ENCODE measurements around the gene KRT79. TPM values are rescaled to one million over a fixed set of nuclear protein-coding genes. Genes with fewer than 3 reads are reported as not detected.

Gene KRT79
- total and polyA plus RNA-seq, 4 donors: not detected

DNA sequence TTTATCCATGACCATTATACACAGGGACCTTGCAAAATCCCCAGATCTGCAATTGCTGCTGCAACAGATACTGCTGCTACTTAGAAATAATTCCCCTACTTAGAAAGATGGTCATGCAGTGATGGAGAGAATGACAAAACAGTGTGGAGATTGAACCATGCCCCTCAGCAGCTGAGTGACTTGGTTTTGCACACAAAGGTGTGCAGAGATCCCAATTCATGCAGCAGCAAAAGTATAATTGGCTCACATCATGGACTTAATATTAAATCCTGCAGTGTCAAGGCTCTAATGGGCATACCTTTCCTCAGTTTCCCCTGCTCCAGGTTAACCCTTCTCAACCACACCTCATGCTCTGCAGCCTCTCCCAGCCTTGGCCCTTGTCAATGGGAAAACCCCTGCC is 17.7 kb upstream of the KRT79 start (continued):
- TF ChIP-seq, protein P1, sequence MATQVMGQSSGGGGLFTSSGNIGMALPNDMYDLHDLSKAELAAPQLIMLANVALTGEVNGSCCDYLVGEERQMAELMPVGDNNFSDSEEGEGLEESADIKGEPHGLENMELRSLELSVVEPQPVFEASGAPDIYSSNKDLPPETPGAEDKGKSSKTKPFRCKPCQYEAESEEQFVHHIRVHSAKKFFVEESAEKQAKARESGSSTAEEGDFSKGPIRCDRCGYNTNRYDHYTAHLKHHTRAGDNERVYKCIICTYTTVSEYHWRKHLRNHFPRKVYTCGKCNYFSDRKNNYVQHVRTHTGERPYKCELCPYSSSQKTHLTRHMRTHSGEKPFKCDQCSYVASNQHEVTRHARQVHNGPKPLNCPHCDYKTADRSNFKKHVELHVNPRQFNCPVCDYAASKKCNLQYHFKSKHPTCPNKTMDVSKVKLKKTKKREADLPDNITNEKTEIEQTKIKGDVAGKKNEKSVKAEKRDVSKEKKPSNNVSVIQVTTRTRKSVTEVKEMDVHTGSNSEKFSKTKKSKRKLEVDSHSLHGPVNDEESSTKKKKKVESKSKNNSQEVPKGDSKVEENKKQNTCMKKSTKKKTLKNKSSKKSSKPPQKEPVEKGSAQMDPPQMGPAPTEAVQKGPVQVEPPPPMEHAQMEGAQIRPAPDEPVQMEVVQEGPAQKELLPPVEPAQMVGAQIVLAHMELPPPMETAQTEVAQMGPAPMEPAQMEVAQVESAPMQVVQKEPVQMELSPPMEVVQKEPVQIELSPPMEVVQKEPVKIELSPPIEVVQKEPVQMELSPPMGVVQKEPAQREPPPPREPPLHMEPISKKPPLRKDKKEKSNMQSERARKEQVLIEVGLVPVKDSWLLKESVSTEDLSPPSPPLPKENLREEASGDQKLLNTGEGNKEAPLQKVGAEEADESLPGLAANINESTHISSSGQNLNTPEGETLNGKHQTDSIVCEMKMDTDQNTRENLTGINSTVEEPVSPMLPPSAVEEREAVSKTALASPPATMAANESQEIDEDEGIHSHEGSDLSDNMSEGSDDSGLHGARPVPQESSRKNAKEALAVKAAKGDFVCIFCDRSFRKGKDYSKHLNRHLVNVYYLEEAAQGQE (IDR thresholded peaks at IDR 0.05): no peak
- TF ChIP-seq FOXA1 (IDR thresholded peaks at IDR 0.05) (no peak), HNF4A (conservative IDR thresholded peaks at IDR 0.05) (no peak)
- TF ChIP-seq, protein P2, sequence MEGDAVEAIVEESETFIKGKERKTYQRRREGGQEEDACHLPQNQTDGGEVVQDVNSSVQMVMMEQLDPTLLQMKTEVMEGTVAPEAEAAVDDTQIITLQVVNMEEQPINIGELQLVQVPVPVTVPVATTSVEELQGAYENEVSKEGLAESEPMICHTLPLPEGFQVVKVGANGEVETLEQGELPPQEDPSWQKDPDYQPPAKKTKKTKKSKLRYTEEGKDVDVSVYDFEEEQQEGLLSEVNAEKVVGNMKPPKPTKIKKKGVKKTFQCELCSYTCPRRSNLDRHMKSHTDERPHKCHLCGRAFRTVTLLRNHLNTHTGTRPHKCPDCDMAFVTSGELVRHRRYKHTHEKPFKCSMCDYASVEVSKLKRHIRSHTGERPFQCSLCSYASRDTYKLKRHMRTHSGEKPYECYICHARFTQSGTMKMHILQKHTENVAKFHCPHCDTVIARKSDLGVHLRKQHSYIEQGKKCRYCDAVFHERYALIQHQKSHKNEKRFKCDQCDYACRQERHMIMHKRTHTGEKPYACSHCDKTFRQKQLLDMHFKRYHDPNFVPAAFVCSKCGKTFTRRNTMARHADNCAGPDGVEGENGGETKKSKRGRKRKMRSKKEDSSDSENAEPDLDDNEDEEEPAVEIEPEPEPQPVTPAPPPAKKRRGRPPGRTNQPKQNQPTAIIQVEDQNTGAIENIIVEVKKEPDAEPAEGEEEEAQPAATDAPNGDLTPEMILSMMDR (IDR thresholded peaks at IDR 0.05; ENCODE audit: low read depth, low read length, missing input control): no peak

DNA sequence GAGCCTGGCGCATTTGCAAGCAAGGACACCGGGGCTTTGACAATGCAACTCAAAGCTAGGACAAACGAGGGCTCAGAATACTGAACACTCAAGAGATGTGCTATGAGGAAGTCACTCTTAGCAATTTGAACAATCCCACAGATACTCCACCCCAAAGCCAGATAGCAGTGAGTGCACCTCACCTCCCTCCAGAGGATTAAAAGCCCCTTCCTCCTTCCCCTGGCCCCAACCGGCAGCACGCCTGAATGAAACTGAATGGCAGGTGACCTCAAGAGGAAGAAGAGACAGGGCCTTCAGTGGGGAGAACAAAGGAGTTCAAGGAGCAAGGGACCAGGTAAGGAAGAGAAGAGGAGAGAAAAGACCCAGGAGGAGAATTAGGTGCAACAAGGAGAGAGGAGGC is 16.6 kb upstream of the KRT79 start:
- no peak for DNase-seq (ENCODE audit: low spot score)
- H3K27ac ChIP-seq (ENCODE audit: low read depth in 1 of 2, low read length in 2 of 2): no peak overlapping the region
- TF ChIP-seq HNF4G (IDR thresholded peaks at IDR 0.05): no peak
- TF ChIP-seq RAD21 (IDR thresholded peaks at IDR 0.05): no peak
- H3K9ac ChIP-seq (ENCODE audit: low read depth in 1 of 2, low read length in 2 of 2): no peak overlapping the region
- H3K4me3 ChIP-seq (ENCODE audit: low read depth in 1 of 3, low read length in 3 of 3): no peak overlapping the region
- WGBS: 81% methylated on average over 5 of the region's 5 CpGs
- no peaks in the 10 kb centered on the region for H3K4me1 ChIP-seq (ENCODE audit: control insufficient read depth in 4 of 4, insufficient read depth in 4 of 4, low read length in 3 of 4)
- H3K27me3 ChIP-seq (ENCODE audit: control insufficient read depth in 4 of 4, insufficient read depth in 4 of 4, low read length in 3 of 4): peaks cover 0 to 4% (median 0%) of the 10 kb centered on the region in 4 donors
- H3K36me3 ChIP-seq (ENCODE audit: control insufficient read depth in 4 of 4, insufficient read depth in 3 of 4, low read depth in 1 of 4, low read length in 3 of 4): no peaks in the 10 kb centered on the region
- H3K9me3 ChIP-seq (ENCODE audit: control insufficient read depth in 4 of 4, low read length in 3 of 4): no peaks in the 10 kb centered on the region

DNA sequence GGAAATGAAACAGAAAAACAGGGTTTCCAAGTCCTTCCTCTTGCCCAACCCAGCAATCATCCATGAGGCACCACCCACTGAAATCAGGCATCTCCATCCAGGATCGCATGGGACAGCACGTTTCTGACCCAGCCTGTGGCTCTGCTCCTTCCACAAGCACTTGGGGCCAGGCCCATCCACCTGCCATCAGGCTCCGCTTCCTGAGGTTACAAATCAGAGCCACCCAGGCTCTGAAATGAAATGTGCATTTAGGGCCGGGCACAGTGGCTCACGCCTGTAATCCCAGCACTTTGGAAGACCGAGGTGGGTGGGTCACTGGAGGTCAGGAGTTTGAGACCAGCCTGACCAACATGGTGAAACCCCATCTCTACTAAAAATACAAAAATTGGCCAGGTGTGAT is 15.4 kb upstream of the KRT79 start:
- Histone ChIP-seq H3K4me3 (ENCODE audit: low read depth in 1 of 3, low read length in 3 of 3) (no peak overlapping the region), H3K27me3 (ENCODE audit: control insufficient read depth in 4 of 4, insufficient read depth in 4 of 4, low read length in 3 of 4) (peaks cover 0 to 4% (median 0%) of the 10 kb centered on the region in 4 donors)
- WGBS: 85% methylated on average over 6 of the region's 6 CpGs

More for the DNA sequence above, 15.4 kb upstream of the KRT79 start:
- Histone ChIP-seq H3K4me1 (ENCODE audit: control insufficient read depth in 4 of 4, insufficient read depth in 4 of 4, low read length in 3 of 4) (no peaks in the 10 kb centered on the region), H3K36me3 (ENCODE audit: control insufficient read depth in 4 of 4, insufficient read depth in 3 of 4, low read depth in 1 of 4, low read length in 3 of 4) (no peaks in the 10 kb centered on the region), H3K9ac (ENCODE audit: low read depth in 1 of 2, low read length in 2 of 2) (no peak overlapping the region), H3K27ac (ENCODE audit: low read depth in 1 of 2, low read length in 2 of 2) (no peak overlapping the region), H3K9me3 (ENCODE audit: control insufficient read depth in 4 of 4, low read length in 3 of 4) (no peaks in the 10 kb centered on the region)
- no peak for DNase-seq (ENCODE audit: low spot score)
- TF ChIP-seq JUND (IDR thresholded peaks at IDR 0.05) (no peak), RXRA (IDR thresholded peaks at IDR 0.05) (no peak), SP1 (IDR thresholded peaks at IDR 0.05) (no peak), YY1 (IDR thresholded peaks at IDR 0.05) (no peak), RAD21 (IDR thresholded peaks at IDR 0.05) (no peak), FOXA1 (IDR thresholded peaks at IDR 0.05) (no peak), GABPA (IDR thresholded peaks at IDR 0.05 in 1 of 2, conservative IDR thresholded peaks at IDR 0.05 in 1 of 2) (no peak), FOXA2 (IDR thresholded peaks at IDR 0.05) (no peak), HNF4A (conservative IDR thresholded peaks at IDR 0.05) (no peak), EGR1 (IDR thresholded peaks at IDR 0.05; ENCODE audit: low read depth in 2 of 2) (no peak), HNF4G (IDR thresholded peaks at IDR 0.05) (no peak)
- TF ChIP-seq, protein P1 (IDR thresholded peaks at IDR 0.05): no peak
- TF ChIP-seq, protein P3, sequence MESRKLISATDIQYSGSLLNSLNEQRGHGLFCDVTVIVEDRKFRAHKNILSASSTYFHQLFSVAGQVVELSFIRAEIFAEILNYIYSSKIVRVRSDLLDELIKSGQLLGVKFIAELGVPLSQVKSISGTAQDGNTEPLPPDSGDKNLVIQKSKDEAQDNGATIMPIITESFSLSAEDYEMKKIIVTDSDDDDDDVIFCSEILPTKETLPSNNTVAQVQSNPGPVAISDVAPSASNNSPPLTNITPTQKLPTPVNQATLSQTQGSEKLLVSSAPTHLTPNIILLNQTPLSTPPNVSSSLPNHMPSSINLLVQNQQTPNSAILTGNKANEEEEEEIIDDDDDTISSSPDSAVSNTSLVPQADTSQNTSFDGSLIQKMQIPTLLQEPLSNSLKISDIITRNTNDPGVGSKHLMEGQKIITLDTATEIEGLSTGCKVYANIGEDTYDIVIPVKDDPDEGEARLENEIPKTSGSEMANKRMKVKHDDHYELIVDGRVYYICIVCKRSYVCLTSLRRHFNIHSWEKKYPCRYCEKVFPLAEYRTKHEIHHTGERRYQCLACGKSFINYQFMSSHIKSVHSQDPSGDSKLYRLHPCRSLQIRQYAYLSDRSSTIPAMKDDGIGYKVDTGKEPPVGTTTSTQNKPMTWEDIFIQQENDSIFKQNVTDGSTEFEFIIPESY (IDR thresholded peaks at IDR 0.05): no peak
- TF ChIP-seq, protein P4, sequence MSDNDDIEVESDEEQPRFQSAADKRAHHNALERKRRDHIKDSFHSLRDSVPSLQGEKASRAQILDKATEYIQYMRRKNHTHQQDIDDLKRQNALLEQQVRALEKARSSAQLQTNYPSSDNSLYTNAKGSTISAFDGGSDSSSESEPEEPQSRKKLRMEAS (IDR thresholded peaks at IDR 0.05): no peak
- TF ChIP-seq, protein P5, sequence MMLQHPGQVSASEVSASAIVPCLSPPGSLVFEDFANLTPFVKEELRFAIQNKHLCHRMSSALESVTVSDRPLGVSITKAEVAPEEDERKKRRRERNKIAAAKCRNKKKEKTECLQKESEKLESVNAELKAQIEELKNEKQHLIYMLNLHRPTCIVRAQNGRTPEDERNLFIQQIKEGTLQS (IDR thresholded peaks at IDR 0.05): no peak
